Upper lobe of left lung (tissue), 6 donors: ENCODE measurements around the gene ITIH6. TPM values are rescaled to one million over a fixed set of nuclear protein-coding genes. Genes with fewer than 3 reads are reported as not detected.
"Not testable (repeated sequence)": the region's sequence is repeated elsewhere in the genome, so short reads cannot be mapped to it uniquely, and the experiment has no call there.

ENCODE experiments used
- ATAC-seq, 2 donors: fragments of 200-7000 bp; cut with Tn5 transposase; one replicate each; pipeline ENCODE4 v1.9.1; 2022; ENCODE audit warnings: mild to moderate bottlenecking in 2 of 2, moderate library complexity in 2 of 2; ENCODE audit not compliant: low FRiP score in 2 of 2
- DNase-seq, 2 donors: peaks; one replicate each; pipeline ENCODE4 v3.0.0-alpha.2; 2019 to 2020
- H3K27ac ChIP-seq, 4 donors: fragments of 200-600 bp; sonication (generic); one replicate each; pipeline ENCODE4 v1.5.1; 2016 to 2019
- H3K27me3 ChIP-seq, 4 donors: fragments of 200-600 bp; sonication (generic); one replicate each; pipeline ENCODE4 v1.5.1; 2017 to 2019
- H3K36me3 ChIP-seq, 4 donors: fragments of 200-600 bp; sonication (generic); one replicate each; pipeline ENCODE4 v1.5.1; 2016 to 2019
- H3K4me1 ChIP-seq, 4 donors: fragments of 200-600 bp; sonication (generic); one replicate each; pipeline ENCODE4 v1.5.1; 2018 to 2019
- H3K4me3 ChIP-seq, 4 donors: fragments of 200-600 bp; sonication (generic); one replicate each; pipeline ENCODE4 v1.5.1; 2017 to 2019; ENCODE audit warnings: mild to moderate bottlenecking in 2 of 4, moderate library complexity in 1 of 4
- H3K9me3 ChIP-seq, 4 donors: fragments of 200-600 bp; sonication (generic); one replicate each; pipeline ENCODE4 v1.5.1; 2018 to 2019
- EP300 ChIP-seq, 4 donors: sonication (generic); formaldehyde crosslinking; IDR thresholded peaks; one replicate each; pipeline ENCODE4 v1.5.1; 2017; ENCODE audit warnings: antibody characterized with exemption in 4 of 4, control low read depth in 2 of 4
- POLR2A ChIP-seq, 4 donors: fragments of 450-650 bp; IDR thresholded peaks; one replicate each; pipeline ENCODE4 v1.5.1; 2016 to 2017; ENCODE audit warnings: antibody characterized with exemption in 4 of 4, mild to moderate bottlenecking in 2 of 4
- POLR2AphosphoS5 ChIP-seq, 2 donors: sonication (generic); formaldehyde crosslinking; IDR thresholded peaks; one replicate each; pipeline ENCODE4 v1.5.1; 2017; ENCODE audit warnings: antibody characterized with exemption in 2 of 2
- WGBS, 2 donors: methylation state at CpG; one replicate each; pipeline ENCODE4 v1.1.5; 2017 to 2018; 5-methylcytosine and 5-hydroxymethylcytosine counted together
- total RNA-seq, 6 donors: library from RNA; depleted of rRNA in 4 of 6; stranded (reverse); fragments of >200 nt in 4 of 6; gene quantifications; one replicate each; pipeline versions ENCODE4 v1.1.0 to v1.2.1, GENCODE V29; 2016 to 2021
- TF ChIP-seq, protein P1 (sequence below), 6 experiments: fragments of 450-650 bp in 4 of 6; fragments of 200-600 bp in 2 of 6; sonication (generic) in 2 of 6; IDR thresholded peaks; one replicate each; pipeline ENCODE4 v1.5.1; 2016 to 2019; ENCODE audit warnings: antibody characterized with exemption in 6 of 6
- donor health status: DM: no; HTN: no; CAD: no; lungs with moderate emphysema.
- donor health status: DM: no; HTN: yes; CAD: no; lungs with severe emphysema.

The ITIH6 gene
- total RNA-seq, 6 donors from 2014 or later = not detected

DNA sequence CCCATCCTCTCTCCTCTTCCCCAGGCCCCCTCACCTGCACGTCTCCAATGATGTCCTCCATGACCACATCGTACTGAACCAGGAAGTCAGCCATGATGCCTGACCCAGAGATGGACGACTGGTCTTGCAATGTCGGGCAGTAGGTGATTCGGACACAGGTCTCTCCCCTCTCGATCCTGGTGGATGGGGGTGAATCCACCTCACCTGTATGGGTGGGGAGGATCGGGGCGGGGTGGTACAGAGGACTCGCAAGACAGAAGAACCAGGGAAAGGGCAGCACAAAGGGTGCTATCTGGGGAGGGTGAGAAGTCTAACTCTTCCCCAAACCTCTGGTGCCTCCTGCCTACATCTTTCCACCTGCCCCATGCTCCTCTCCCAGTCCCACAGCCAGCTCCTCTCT lies 9.6 kb downstream of the ITIH6 start:
- Histone ChIP-seq H3K27ac (no peak overlapping the region), H3K4me1 (no peaks in the 10 kb centered on the region), H3K27me3 (no peaks in the 10 kb centered on the region), H3K4me3 (no peak overlapping the region), H3K36me3 (no peaks in the 10 kb centered on the region), H3K9me3 (no peaks in the 10 kb centered on the region)
- ATAC-seq (no peak), DNase-seq (no peak)
- TF ChIP-seq POLR2AphosphoS5 (IDR thresholded peaks at IDR 0.05) (no peak), POLR2A (IDR thresholded peaks at IDR 0.05) (no peak), EP300 (IDR thresholded peaks at IDR 0.05) (no peak)
- TF ChIP-seq, protein P1, sequence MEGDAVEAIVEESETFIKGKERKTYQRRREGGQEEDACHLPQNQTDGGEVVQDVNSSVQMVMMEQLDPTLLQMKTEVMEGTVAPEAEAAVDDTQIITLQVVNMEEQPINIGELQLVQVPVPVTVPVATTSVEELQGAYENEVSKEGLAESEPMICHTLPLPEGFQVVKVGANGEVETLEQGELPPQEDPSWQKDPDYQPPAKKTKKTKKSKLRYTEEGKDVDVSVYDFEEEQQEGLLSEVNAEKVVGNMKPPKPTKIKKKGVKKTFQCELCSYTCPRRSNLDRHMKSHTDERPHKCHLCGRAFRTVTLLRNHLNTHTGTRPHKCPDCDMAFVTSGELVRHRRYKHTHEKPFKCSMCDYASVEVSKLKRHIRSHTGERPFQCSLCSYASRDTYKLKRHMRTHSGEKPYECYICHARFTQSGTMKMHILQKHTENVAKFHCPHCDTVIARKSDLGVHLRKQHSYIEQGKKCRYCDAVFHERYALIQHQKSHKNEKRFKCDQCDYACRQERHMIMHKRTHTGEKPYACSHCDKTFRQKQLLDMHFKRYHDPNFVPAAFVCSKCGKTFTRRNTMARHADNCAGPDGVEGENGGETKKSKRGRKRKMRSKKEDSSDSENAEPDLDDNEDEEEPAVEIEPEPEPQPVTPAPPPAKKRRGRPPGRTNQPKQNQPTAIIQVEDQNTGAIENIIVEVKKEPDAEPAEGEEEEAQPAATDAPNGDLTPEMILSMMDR (IDR thresholded peaks at IDR 0.05) = no peak
- 76 to 95% methylated on average over 4 to 9 of the region's 9 CpGs for WGBS, 2 donors

DNA sequence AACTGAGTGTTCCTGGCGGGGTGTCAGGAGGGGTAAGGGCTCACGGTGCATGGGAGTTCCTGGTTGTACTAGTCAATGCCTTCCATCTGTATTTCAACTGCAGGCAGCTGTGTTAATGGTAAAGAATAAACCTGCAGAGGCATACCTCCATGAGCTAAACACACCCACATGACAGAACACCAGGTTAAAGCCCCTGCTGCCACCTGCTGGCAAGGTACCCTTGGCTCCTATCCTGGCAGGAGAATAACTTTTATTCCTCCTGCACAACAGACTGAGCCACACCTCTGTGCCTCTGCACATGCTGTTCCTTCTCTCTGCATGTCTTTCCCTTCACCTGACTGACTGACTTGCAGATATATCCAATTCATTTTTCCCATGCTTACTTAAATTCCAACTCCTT lies 11.1 kb downstream of the ITIH6 start:
- no peak for ATAC-seq

DNA sequence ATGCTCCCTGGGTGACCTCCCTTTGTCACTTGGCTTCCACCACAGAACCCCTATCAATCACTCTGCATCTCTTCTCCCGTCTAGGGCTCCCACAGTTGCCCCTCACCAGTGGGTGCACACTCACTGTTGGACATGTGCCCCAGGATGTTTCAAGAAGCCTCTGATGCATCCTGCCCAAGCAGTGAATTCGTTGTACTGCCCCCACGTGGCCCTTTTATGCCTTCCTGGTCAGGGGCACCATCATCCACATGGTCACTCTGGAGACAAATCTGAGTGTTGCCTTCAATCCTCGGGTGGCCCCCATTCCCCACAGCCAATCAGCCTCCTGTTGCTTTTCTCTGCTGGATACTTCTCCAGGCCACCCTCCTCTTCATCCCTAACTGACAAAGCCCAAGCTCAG lies 12.2 kb downstream of the ITIH6 start:
- Histone ChIP-seq H3K4me3 (no peak overlapping the region), H3K36me3 (no peaks in the 10 kb centered on the region), H3K27ac (no peak overlapping the region), H3K4me1 (no peaks in the 10 kb centered on the region), H3K27me3 (no peaks in the 10 kb centered on the region), H3K9me3 (no peaks in the 10 kb centered on the region)
- DNase-seq (no peak), ATAC-seq (no peak)
- TF ChIP-seq POLR2AphosphoS5 (IDR thresholded peaks at IDR 0.05) = no peak
- 19 to 24% methylated on average over 3 to 4 of the region's 4 CpGs for WGBS, 2 donors

More for the DNA sequence above, 11.1 kb downstream of the ITIH6 start:
- no peak for DNase-seq
- TF ChIP-seq, protein P1 (IDR thresholded peaks at IDR 0.05) = peak in 1 of 6 experiments; percentile 5
- no peak for TF ChIP-seq EP300 (IDR thresholded peaks at IDR 0.05)
- H3K27me3 ChIP-seq = no peaks in the 10 kb centered on the region
- no peaks in the 10 kb centered on the region for H3K4me1 ChIP-seq
- H3K36me3 ChIP-seq = no peaks in the 10 kb centered on the region
- 68% methylated on average over 2 of the region's 2 CpGs; no CpG with 5 or more reads in 1 of the 2 donors for WGBS, 2 donors
- H3K27ac ChIP-seq = no peak overlapping the region
- H3K4me3 ChIP-seq = no peak overlapping the region
- H3K9me3 ChIP-seq = no peaks in the 10 kb centered on the region

DNA sequence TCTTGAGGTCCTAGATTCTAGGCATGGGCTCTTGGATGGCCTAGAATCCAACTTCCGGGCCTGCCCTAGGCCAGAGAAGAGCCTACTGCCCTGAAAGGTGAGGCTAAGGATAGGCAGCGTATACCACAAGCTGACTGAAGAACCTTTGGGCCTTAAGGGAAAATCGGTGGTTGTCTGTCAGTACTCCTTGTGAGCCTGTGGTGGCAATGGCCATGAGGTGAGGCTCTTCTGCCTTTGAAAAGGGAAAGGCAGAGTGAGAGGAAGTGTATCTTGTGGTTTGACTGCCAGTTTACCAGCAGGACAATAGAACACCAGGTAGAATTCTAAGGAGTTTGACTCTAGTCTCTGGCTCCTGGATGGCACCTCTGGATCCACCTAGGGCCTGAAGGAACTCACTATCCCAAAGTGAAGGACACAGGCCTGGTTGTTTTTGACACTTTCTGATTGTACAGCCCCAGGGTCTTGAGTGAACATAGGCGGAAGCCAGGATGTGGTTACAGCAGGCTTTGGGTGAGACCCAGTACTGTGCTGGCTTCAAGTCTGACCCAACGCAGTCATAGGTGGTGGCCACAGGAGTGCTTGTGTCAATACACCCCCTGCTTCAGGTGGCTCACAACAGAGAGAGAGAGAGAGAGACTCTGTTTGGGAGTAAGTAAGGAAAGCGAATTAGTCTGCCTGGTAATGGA lies 20.9 kb downstream of the ITIH6 start:
- H3K36me3 ChIP-seq = no peaks in the 10 kb centered on the region
- ATAC-seq = no peak
- TF ChIP-seq POLR2AphosphoS5 (IDR thresholded peaks at IDR 0.05) = no peak
- no peak for TF ChIP-seq POLR2A (IDR thresholded peaks at IDR 0.05)
- TF ChIP-seq, protein P1 (IDR thresholded peaks at IDR 0.05) = no peak
- no peak for TF ChIP-seq EP300 (IDR thresholded peaks at IDR 0.05)
- no peaks in the 10 kb centered on the region for H3K9me3 ChIP-seq
- H3K4me3 ChIP-seq = no peak overlapping the region
- no peak overlapping the region for H3K27ac ChIP-seq
- no peaks in the 10 kb centered on the region for H3K4me1 ChIP-seq
- no peak for DNase-seq
- H3K27me3 ChIP-seq = no peaks in the 10 kb centered on the region
- WGBS, 2 donors = 73 to 94% methylated on average over 3 to 6 of the region's 6 CpGs

DNA sequence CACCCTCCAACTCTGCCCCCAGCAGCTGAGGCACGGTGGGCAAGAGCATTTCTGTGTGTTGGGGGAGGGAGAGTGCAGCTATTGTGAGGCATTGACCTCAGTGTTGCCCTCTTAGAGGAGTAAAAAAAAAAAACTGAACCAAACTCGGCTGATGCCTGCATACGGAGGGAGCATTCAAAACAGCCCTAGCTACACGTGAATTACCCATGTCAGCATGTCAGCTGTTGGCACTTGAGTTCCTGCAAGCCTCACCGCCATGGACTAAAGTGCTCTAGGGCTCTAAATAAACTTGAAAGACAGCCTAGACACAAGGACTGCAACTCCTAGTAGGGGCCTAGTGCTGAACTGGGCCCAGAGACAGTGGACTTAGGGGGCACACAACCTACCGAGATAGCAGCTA lies 22.0 kb downstream of the ITIH6 start:
- ATAC-seq = no peak
- no peak for DNase-seq
- WGBS, 2 donors = 62 to 78% methylated on average over 2 to 6 of the region's 6 CpGs

DNA sequence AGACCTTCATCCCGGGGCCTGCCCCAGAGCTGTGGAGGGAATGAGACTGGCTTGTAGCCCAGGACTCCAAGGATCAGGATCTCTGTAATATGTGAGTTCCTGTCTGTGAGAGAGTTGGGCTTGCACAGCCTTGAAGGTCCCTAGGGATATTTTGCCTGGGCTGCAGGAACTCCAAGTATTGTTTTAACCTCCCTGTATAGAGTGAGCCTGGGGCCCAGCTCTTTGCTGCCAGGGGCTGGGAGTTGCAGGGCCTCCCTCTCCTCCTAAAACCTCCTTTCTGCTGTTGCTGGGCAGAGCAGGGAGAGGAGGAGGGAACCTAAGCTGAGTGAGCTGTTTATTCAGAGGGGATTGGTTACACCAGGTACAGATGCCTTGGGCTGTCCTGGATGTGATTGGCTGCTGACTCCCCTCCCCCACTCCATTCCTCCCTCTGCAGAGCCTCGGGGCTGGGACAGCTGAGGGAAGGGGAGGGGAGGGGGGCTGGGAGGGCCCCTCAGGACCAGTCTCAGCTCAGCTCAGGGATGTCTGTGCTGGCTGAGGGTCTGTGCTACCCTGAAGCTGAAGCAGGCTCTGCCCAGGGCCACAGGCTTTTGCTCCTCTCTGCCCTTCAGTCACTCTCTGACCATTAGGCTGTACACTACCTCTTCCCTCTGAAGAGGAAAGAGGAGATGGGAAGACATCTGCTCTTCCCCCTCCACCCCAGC lies 23.5 kb downstream of the ITIH6 start:
- ATAC-seq = peak in 1 of 2 donors; percentile 56
- not testable (repeated sequence) for H3K4me1 ChIP-seq, H3K4me3 ChIP-seq, H3K9me3 ChIP-seq, H3K36me3 ChIP-seq, H3K27me3 ChIP-seq, DNase-seq, H3K27ac ChIP-seq
- 0 to 67% methylated on average over 1 of the region's 2 CpGs for WGBS, 2 donors

More for the DNA sequence above, 22.0 kb downstream of the ITIH6 start:
- Histone ChIP-seq H3K9me3 (no peaks in the 10 kb centered on the region), H3K4me1 (no peaks in the 10 kb centered on the region), H3K27ac (no peak overlapping the region), H3K36me3 (no peaks in the 10 kb centered on the region), H3K27me3 (no peaks in the 10 kb centered on the region), H3K4me3 (no peak overlapping the region)
- TF ChIP-seq POLR2AphosphoS5 (IDR thresholded peaks at IDR 0.05) (no peak), EP300 (IDR thresholded peaks at IDR 0.05) (no peak), POLR2A (IDR thresholded peaks at IDR 0.05) (no peak)
- TF ChIP-seq, protein P1 (IDR thresholded peaks at IDR 0.05) = no peak
